SK-N-SH (cell line): ENCODE data around the gene CLTCL1. TPM values are rescaled to one million over a fixed set of nuclear protein-coding genes. Genes with fewer than 3 reads are reported as not detected.

ENCODE experiments used
- CTCF ChIA-PET: fragments of 300-600, 350-600 bp; formaldehyde crosslinking; extraction: SDS; loops from one replicate; lab custom pipeline; 2021; lab: Yijun Ruan, JAX
- POLR2A ChIA-PET: fragments of 350-600 bp; sonication (Branson Sonifier 250); formaldehyde crosslinking; extraction: SDS; loops from one replicate; lab custom pipeline; 2020; ENCODE audit warnings: antibody characterized with exemption, inconsistent platforms; lab: Yijun Ruan, JAX
- DNase-seq: peaks from one replicate; pipeline ENCODE4 v3.0.0; 2012
- H2AFZ ChIP-seq: fragments of 200-600 bp; sonication (generic); 2 replicates; pipeline ENCODE4 v1.8.1; 2016; ENCODE audit warnings: antibody characterized with exemption, mild to moderate bottlenecking, low read depth
- H3F3A ChIP-seq: fragments of 200-600 bp; sonication (generic); replicated peaks from 2 replicates; pipeline ENCODE3; 2016; ENCODE audit warnings: antibody characterized with exemption, mild to moderate bottlenecking; ENCODE audit not compliant: insufficient read depth
- H3K27ac ChIP-seq, 2 experiments: fragments of 200-500 bp in 1 of 2; fragments of 200-600 bp in 1 of 2; sonication (Bioruptor generic) in 1 of 2; sonication (generic), shearing (Covaris generic) in 1 of 2; 2 replicates each; pipeline versions ENCODE4 v1.5.1 to v1.6.1; 2014 to 2016; ENCODE audit warnings: low read depth in 2 of 2, inconsistent platforms in 1 of 2, low read length in 1 of 2, mild to moderate bottlenecking in 1 of 2, mixed read lengths in 1 of 2
- H3K27me3 ChIP-seq: fragments of 200-600 bp; sonication (generic), shearing (Covaris generic); 2 replicates; pipeline ENCODE4 v1.6.1; 2016; ENCODE audit warnings: mixed run types; ENCODE audit not compliant: insufficient read depth
- H3K36me3 ChIP-seq, 2 experiments: fragments of 200-500 bp in 1 of 2; fragments of 200-600 bp in 1 of 2; sonication (Bioruptor generic) in 1 of 2; sonication (generic) in 1 of 2; replicated peaks in 1 of 2; 2 replicates each; pipeline versions ENCODE3 to v1.5.1; 2014 to 2016; ENCODE audit warnings: low read length in 1 of 2, mild to moderate bottlenecking in 1 of 2; ENCODE audit not compliant: insufficient read depth in 2 of 2, control insufficient read depth in 1 of 2
- H3K4me1 ChIP-seq, 2 experiments: fragments of 200-500 bp in 1 of 2; fragments of 200-600 bp in 1 of 2; sonication (Bioruptor generic) in 1 of 2; sonication (generic), shearing (Covaris generic) in 1 of 2; 2 replicates each; pipeline versions ENCODE4 v1.5.1 to v1.6.1; 2014 to 2016; ENCODE audit warnings: low read depth in 1 of 2, low read length in 1 of 2, mixed run types in 1 of 2; ENCODE audit not compliant: insufficient read depth in 2 of 2, control insufficient read depth in 1 of 2
- H3K4me2 ChIP-seq: fragments of 200-600 bp; sonication (generic), shearing (Covaris generic); 2 replicates; pipeline ENCODE4 v1.6.1; 2017; ENCODE audit warnings: mixed run types
- H3K4me3 ChIP-seq, 2 experiments: fragments of 200-500 bp in 1 of 2; fragments of 200-600 bp in 1 of 2; sonication (Bioruptor generic) in 1 of 2; sonication (generic), shearing (Covaris generic) in 1 of 2; 2 replicates each; pipeline versions ENCODE4 v1.5.1 to v1.8.1; 2014 to 2016; ENCODE audit warnings: low read depth in 2 of 2, inconsistent platforms in 1 of 2, low read length in 1 of 2, mild to moderate bottlenecking in 1 of 2, mixed read lengths in 1 of 2, moderate library complexity in 1 of 2
- H3K79me2 ChIP-seq: fragments of 200-600 bp; sonication (generic); 2 replicates; pipeline ENCODE4 v1.8.1; 2017; ENCODE audit warnings: mild to moderate bottlenecking; ENCODE audit not compliant: insufficient read depth
- H3K9ac ChIP-seq: fragments of 200-600 bp; sonication (generic); 2 replicates; pipeline ENCODE4 v1.6.1; 2017; ENCODE audit warnings: mixed run types
- H3K9me2 ChIP-seq: fragments of 200-600 bp; sonication (generic); 2 replicates; pipeline ENCODE4 v1.6.1; 2017; ENCODE audit warnings: mixed run types
- H3K9me3 ChIP-seq: fragments of 200-600 bp; sonication (generic); 2 replicates; pipeline ENCODE4 v1.6.1; 2017; ENCODE audit warnings: mixed run types, mild to moderate bottlenecking, moderate library complexity
- H4K20me1 ChIP-seq: fragments of 200-600 bp; sonication (generic); 2 replicates; pipeline ENCODE4 v1.6.1; 2017; ENCODE audit warnings: mild to moderate bottlenecking, mixed run types; ENCODE audit not compliant: insufficient read depth
- CHD2 ChIP-seq: fragments of 150-350 bp; IDR thresholded peaks from 2 replicates; pipeline ENCODE4 v1.6.1; 2018; ENCODE audit warnings: low read length; ENCODE audit not compliant: partially characterized antibody
- ELF1 ChIP-seq: IDR thresholded peaks from 2 replicates; pipeline ENCODE4 v1.4.0; 2012
- EZH2phosphoT487 ChIP-seq: fragments of 200-600 bp; sonication (generic); IDR thresholded peaks from 2 replicates; pipeline ENCODE4 v1.6.1; 2017; ENCODE audit warnings: low read depth, mixed run types, mild to moderate bottlenecking, antibody characterized with exemption, moderate library complexity, borderline replicate concordance
- FOXJ3 ChIP-seq: sonication (generic); formaldehyde crosslinking; IDR thresholded peaks from 2 replicates; pipeline ENCODE4 v1.5.1; 2020; ENCODE audit warnings: mild to moderate bottlenecking, missing genetic modification reagents
- FOXM1 ChIP-seq: IDR thresholded peaks from 2 replicates; pipeline ENCODE4 v1.4.0; 2012; ENCODE audit warnings: low read depth, mild to moderate bottlenecking
- GATA2 ChIP-seq: sonication (generic); formaldehyde crosslinking; IDR thresholded peaks from 2 replicates; pipeline ENCODE4 v1.5.0; 2020; ENCODE audit warnings: mild to moderate bottlenecking, missing genetic modification reagents
- MEF2A ChIP-seq: IDR thresholded peaks from 2 replicates; pipeline ENCODE4 v1.4.0; 2012; ENCODE audit warnings: low read depth, borderline replicate concordance
- NRF1 ChIP-seq: IDR thresholded peaks from 2 replicates; pipeline ENCODE4 v1.6.1; 2012; ENCODE audit warnings: low read depth, mild to moderate bottlenecking, low read length
- SIN3A ChIP-seq: IDR thresholded peaks from 2 replicates; pipeline ENCODE4 v1.6.1; 2012; ENCODE audit warnings: low read depth, mild to moderate bottlenecking, low read length, moderate library complexity, borderline replicate concordance
- SMC3 ChIP-seq: IDR thresholded peaks from 2 replicates; pipeline ENCODE4 v1.6.1; 2012; ENCODE audit warnings: low read depth, low read length, improper control_type of control experiment
- TCF12 ChIP-seq: IDR thresholded peaks from 2 replicates; pipeline ENCODE4 v1.4.0; 2012
- WGBS: methylation state at CpG from one replicate; pipeline ENCODE4 v1.1.6; 2017; ENCODE audit warnings: low lambda C conversion rate; 5-methylcytosine and 5-hydroxymethylcytosine counted together
- polyA plus RNA-seq, 3 experiments: library from polyadenylated mRNA; depleted of rRNA; stranded (reverse); fragments of >200 nt; gene quantifications; 2 replicates each; pipeline ENCODE4 v1.2.3, GENCODE V29; 2012
- TF ChIP-seq, protein P1 (sequence below): IDR thresholded peaks from 2 replicates; pipeline ENCODE4 v1.6.1; 2012; ENCODE audit warnings: mild to moderate bottlenecking, low read depth, low read length, moderate library complexity
- TF ChIP-seq, protein P2 (sequence below): fragments of 150-350 bp; IDR thresholded peaks from 2 replicates; pipeline ENCODE4 v1.6.1; 2016; ENCODE audit warnings: mild to moderate bottlenecking, low read depth, low read length
- TF ChIP-seq, protein P3 (sequence below): IDR thresholded peaks from 2 replicates; pipeline ENCODE4 v1.4.0; 2012; ENCODE audit warnings: low read depth

The CLTCL1 gene
- polyA plus RNA-seq, 1 of the 3 experiments (the other 2 are of a cell fraction): 6.7 TPM

DNA sequence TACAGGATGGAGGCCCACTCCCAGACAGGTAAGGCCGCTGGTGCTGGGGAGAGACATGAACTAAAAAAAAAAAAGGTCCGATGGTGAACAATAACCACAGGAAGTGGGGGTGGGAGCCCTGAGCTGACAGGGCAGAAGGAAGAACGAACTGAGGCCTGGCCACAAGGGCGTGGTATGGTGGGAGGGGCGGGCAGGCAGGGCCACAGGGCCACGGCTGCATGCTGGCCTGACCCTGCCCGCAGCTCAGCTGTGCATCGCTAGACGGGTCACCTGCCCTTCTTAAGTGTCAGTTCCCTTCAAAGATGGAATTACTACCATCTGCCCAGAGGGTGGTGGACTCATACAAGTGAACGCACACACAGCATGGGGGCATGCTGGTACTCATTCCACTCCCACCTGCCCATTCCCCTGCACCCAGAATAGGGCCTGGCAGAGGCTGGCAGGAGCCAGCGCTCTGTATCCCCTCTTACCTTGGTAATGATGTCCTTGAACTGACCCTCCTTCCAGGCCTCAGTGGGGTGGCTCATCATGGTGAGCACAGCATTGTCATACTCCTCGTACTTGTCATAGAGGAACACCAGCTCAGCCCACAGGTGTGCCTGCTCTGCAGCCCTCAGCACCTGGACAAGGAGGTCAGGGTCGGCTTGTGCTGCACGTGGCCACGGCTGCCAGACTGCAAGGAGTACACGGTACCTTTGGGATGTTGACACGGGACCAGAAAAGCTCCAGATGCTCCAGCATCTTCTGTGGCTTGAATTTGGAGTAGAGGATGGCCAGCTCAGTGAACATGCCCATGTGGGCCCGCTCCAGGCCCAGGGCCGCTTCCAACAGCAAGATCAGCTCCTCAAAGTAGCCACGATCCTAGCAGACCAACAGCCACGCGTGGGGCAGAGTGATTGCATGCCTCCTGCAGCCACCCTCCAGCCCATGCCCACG lies 95.5 kb downstream of the CLTCL1 start:
- H3K79me2 ChIP-seq: no peaks in the 10 kb centered on the region
- no peaks in the 10 kb centered on the region for H3F3A ChIP-seq
- CTCF ChIA-PET: interaction anchor here (1.9 to 5.5 kb wide), 2 partner anchors 12 to 17 kb away, joined by 6 to 28 read pairs; partner anchors contain the start of gene SLC25A1
- 94% methylated on average over 13 of the region's 23 CpGs for WGBS
- H3K27ac ChIP-seq: peak overlapping the region in 1 of 2 experiments; percentile 34; a peak in 1 of 4 replicates
- TF ChIP-seq, protein P1, sequence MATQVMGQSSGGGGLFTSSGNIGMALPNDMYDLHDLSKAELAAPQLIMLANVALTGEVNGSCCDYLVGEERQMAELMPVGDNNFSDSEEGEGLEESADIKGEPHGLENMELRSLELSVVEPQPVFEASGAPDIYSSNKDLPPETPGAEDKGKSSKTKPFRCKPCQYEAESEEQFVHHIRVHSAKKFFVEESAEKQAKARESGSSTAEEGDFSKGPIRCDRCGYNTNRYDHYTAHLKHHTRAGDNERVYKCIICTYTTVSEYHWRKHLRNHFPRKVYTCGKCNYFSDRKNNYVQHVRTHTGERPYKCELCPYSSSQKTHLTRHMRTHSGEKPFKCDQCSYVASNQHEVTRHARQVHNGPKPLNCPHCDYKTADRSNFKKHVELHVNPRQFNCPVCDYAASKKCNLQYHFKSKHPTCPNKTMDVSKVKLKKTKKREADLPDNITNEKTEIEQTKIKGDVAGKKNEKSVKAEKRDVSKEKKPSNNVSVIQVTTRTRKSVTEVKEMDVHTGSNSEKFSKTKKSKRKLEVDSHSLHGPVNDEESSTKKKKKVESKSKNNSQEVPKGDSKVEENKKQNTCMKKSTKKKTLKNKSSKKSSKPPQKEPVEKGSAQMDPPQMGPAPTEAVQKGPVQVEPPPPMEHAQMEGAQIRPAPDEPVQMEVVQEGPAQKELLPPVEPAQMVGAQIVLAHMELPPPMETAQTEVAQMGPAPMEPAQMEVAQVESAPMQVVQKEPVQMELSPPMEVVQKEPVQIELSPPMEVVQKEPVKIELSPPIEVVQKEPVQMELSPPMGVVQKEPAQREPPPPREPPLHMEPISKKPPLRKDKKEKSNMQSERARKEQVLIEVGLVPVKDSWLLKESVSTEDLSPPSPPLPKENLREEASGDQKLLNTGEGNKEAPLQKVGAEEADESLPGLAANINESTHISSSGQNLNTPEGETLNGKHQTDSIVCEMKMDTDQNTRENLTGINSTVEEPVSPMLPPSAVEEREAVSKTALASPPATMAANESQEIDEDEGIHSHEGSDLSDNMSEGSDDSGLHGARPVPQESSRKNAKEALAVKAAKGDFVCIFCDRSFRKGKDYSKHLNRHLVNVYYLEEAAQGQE: no peak
- no peak for TF ChIP-seq SIN3A
- TF ChIP-seq TCF12: no peak
- TF ChIP-seq ELF1: no peak
- no peak for TF ChIP-seq NRF1
- no peak for TF ChIP-seq EZH2phosphoT487
- TF ChIP-seq, protein P2, sequence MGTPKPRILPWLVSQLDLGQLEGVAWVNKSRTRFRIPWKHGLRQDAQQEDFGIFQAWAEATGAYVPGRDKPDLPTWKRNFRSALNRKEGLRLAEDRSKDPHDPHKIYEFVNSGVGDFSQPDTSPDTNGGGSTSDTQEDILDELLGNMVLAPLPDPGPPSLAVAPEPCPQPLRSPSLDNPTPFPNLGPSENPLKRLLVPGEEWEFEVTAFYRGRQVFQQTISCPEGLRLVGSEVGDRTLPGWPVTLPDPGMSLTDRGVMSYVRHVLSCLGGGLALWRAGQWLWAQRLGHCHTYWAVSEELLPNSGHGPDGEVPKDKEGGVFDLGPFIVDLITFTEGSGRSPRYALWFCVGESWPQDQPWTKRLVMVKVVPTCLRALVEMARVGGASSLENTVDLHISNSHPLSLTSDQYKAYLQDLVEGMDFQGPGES: no peak
- TF ChIP-seq SMC3: no peak
- TF ChIP-seq FOXM1: no peak
- TF ChIP-seq, protein P3, sequence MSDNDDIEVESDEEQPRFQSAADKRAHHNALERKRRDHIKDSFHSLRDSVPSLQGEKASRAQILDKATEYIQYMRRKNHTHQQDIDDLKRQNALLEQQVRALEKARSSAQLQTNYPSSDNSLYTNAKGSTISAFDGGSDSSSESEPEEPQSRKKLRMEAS: no peak
- TF ChIP-seq MEF2A: no peak
- TF ChIP-seq FOXJ3 (CRISPR knock-in tag): no peak
- no peak for TF ChIP-seq CHD2
- no peak for TF ChIP-seq GATA2 (CRISPR knock-in tag)
- no peak for DNase-seq
- no peaks in the 10 kb centered on the region for H3K9me3 ChIP-seq
- no peaks in the 10 kb centered on the region for H3K9me2 ChIP-seq
- no peak overlapping the region for H2AFZ ChIP-seq
- H3K4me1 ChIP-seq: peaks cover 0 to 32% of the 10 kb centered on the region in 2 experiments; a peak in 2 of 4 replicates
- H4K20me1 ChIP-seq: no peaks in the 10 kb centered on the region
- H3K36me3 ChIP-seq: peaks cover 0 to 14% of the 10 kb centered on the region in 2 experiments
- H3K9ac ChIP-seq: no peak overlapping the region
- POLR2A ChIA-PET: interaction anchor here (0.6 kb wide), 1 partner anchor 38 kb away, joined by 3 read pairs; no protein-coding TSS in a partner anchor
- no peak overlapping the region for H3K4me2 ChIP-seq
- no peaks in the 10 kb centered on the region for H3K27me3 ChIP-seq
- H3K4me3 ChIP-seq: no peak overlapping the region
